ENCODE results near the gene LEO1. TPM values are rescaled to one million over a fixed set of nuclear protein-coding genes. Genes with fewer than 3 reads are reported as not detected.
A peak's percentile ranks its signal among the peaks of the same experiment; 100 is the strongest.

LEO1 gene
- total and polyA plus RNA-seq, 10 of the 15 experiments (the other 5 are each of a cell fraction or from before 2014, with no cell fraction given) = 13.6 to 50.6 (median 32.4) TPM

- no TSS peak for BruUV-seq (replicated peaks)
- SMC1A ChIA-PET (ENCODE audit: uncharacterized antibody, unreplicated experiment) = interaction anchor here (0.5 to 5.7 kb wide), 16 partner anchors 10 to 216 kb away, joined by 3 to 68 read pairs (median 4); no protein-coding TSS in a partner anchor
- Histone ChIP-seq H3K4me3 (no peak overlapping the region), H4K20me1 (ENCODE audit: control insufficient read depth, insufficient read depth) (no peaks in the 10 kb centered on the region), H3K36me3 (ENCODE audit: control insufficient read depth in 2 of 2, insufficient read depth in 2 of 2, low read length in 1 of 2) (no peaks in the 10 kb centered on the region), H3K79me2 (ENCODE audit: control insufficient read depth, insufficient read depth, low read length) (no peaks in the 10 kb centered on the region), H3K27ac (ENCODE audit: control insufficient read depth, insufficient read depth) (peak overlapping the region; percentile 99), H3K27me3 (replicated peaks in 1 of 2; ENCODE audit: control insufficient read depth in 2 of 2, insufficient read depth in 2 of 2, low read length in 1 of 2) (no peaks in the 10 kb centered on the region), H3K9me3 (replicated peaks; ENCODE audit: control insufficient read depth, insufficient read depth, low read length) (peaks cover 11% of the 10 kb centered on the region), H3K4me2 (ENCODE audit: control insufficient read depth, insufficient read depth) (no peak overlapping the region), H3K4me1 (ENCODE audit: control insufficient read depth, insufficient read depth, low read length) (peaks cover 51% of the 10 kb centered on the region), H2AFZ (ENCODE audit: control insufficient read depth, low read depth, low read length) (no peak overlapping the region), H3K9ac (ENCODE audit: control insufficient read depth, insufficient read depth, low read length) (no peak overlapping the region)
- DNase-seq (ENCODE audit: low read depth, low spot score) (no peak), FAIRE-seq (no peak), ATAC-seq (no peak)
- POLR2A ChIA-PET = interaction anchor here (0.6 to 5.0 kb wide), 3 partner anchors 15 to 103 kb away, joined by 4 to 54 read pairs (median 18); partner anchors contain the start of gene MAPK6
- in situ Hi-C loops (cut with MboI) = no loop called here
- RAD21 ChIA-PET (ENCODE audit: unreplicated experiment) = interaction anchor here (0.9 to 3.4 kb wide), 5 partner anchors 24 to 112 kb away, joined by 3 to 37 read pairs (median 3); partner anchors contain the start of gene LEO1
- WGBS (ENCODE audit: insufficient coverage, insufficient replicate concordance, low lambda C conversion rate, missing lambda C conversion rate) = 98% methylated on average over 6 of the region's 6 CpGs
- intact Hi-C loops (cut with micrococcal nuclease; ENCODE audit: unreplicated experiment) = loop anchor here (5.0 kb wide), 1 partner anchor 268 kb away; the partner anchor contains the start of gene LYSMD2
- no peak for TF ChIP-seq TCF12 (IDR thresholded peaks at IDR 0.05; ENCODE audit: low read depth, low read length)
- no peak for TF ChIP-seq FOS (IDR thresholded peaks at IDR 0.05; ENCODE audit: borderline replicate concordance, extremely low read depth, insufficient read length)
- no peak for TF ChIP-seq YY1 (IDR thresholded peaks at IDR 0.05; ENCODE audit: low read depth, low read length)
- TF ChIP-seq NR2C1 (IDR thresholded peaks at IDR 0.05) = no peak
- TF ChIP-seq RELA (IDR thresholded peaks at IDR 0.05; ENCODE audit: borderline replicate concordance, partially characterized antibody) = no peak
- no peak for TF ChIP-seq ZNF274 (IDR thresholded peaks at IDR 0.05; ENCODE audit: insufficient read depth, insufficient read length)
- CTCF ChIA-PET = interaction anchor here (0.7 to 1.3 kb wide), 5 partner anchors 15 to 204 kb away, joined by 3 to 4 read pairs (median 3); no protein-coding TSS in a partner anchor
These were observed 33.2 kb upstream of the LEO1 start for GRCh38 chr15:52004806-52005205.

- no peak for DNase-seq (ENCODE audit: low read depth, low spot score)
- FAIRE-seq = no peak
- in situ Hi-C loops (cut with MboI) (no loop called here), intact Hi-C loops (cut with micrococcal nuclease; ENCODE audit: unreplicated experiment) (no loop called here)
- Histone ChIP-seq H3K4me1 (ENCODE audit: control insufficient read depth, insufficient read depth, low read length) (peaks cover 40% of the 10 kb centered on the region), H3K9ac (ENCODE audit: control insufficient read depth, insufficient read depth, low read length) (no peak overlapping the region), H2AFZ (ENCODE audit: control insufficient read depth, low read depth, low read length) (no peak overlapping the region; the same call in 1 of the 2 replicates), H3K27me3 (replicated peaks in 1 of 2; ENCODE audit: control insufficient read depth in 2 of 2, insufficient read depth in 2 of 2, low read length in 1 of 2) (no peaks in the 10 kb centered on the region), H3K4me2 (ENCODE audit: control insufficient read depth, insufficient read depth) (no peak overlapping the region), H4K20me1 (ENCODE audit: control insufficient read depth, insufficient read depth) (no peaks in the 10 kb centered on the region), H3K27ac (ENCODE audit: control insufficient read depth, insufficient read depth) (no peak overlapping the region), H3K9me3 (replicated peaks; ENCODE audit: control insufficient read depth, insufficient read depth, low read length) (peaks cover 11% of the 10 kb centered on the region), H3K79me2 (ENCODE audit: control insufficient read depth, insufficient read depth, low read length) (no peaks in the 10 kb centered on the region), H3K36me3 (ENCODE audit: control insufficient read depth in 2 of 2, insufficient read depth in 2 of 2, low read length in 1 of 2) (no peaks in the 10 kb centered on the region), H3K4me3 (no peak overlapping the region)
- BruUV-seq (replicated peaks) = no TSS peak
- ChIA-PET RAD21 (ENCODE audit: unreplicated experiment) (interaction anchor here (0.8 to 1.0 kb wide), 3 partner anchors 22 to 113 kb away, joined by 3 to 5 read pairs (median 3); no protein-coding TSS in a partner anchor), CTCF (interaction anchor here (0.8 to 2.8 kb wide), 7 partner anchors 16 to 205 kb away, joined by 3 to 6 read pairs (median 3); no protein-coding TSS in a partner anchor), POLR2A (interaction anchor here (0.6 to 1.3 kb wide), 3 partner anchors 9 to 255 kb away, joined by 3 to 5 read pairs (median 5); no protein-coding TSS in a partner anchor), SMC1A (ENCODE audit: uncharacterized antibody, unreplicated experiment) (interaction anchor here (0.6 to 1.9 kb wide), 14 partner anchors 9 to 979 kb away, joined by 3 to 9 read pairs (median 4); no protein-coding TSS in a partner anchor)
- ATAC-seq = no peak
- 91% methylated on average over 1 of the region's 1 CpG for WGBS (ENCODE audit: insufficient coverage, insufficient replicate concordance, low lambda C conversion rate, missing lambda C conversion rate)
- no peak for TF ChIP-seq PAX8 (IDR thresholded peaks at IDR 0.05)
- TF ChIP-seq LARP7 (IDR thresholded peaks at IDR 0.05) = no peak
- no peak for TF ChIP-seq ESRRA (IDR thresholded peaks at IDR 0.05; ENCODE audit: low read length)
- no peak for TF ChIP-seq KLF5 (IDR thresholded peaks at IDR 0.05; ENCODE audit: partially characterized antibody)
- TF ChIP-seq RB1 (IDR thresholded peaks at IDR 0.05; ENCODE audit: borderline replicate concordance) = no peak
- no peak for TF ChIP-seq CREM (IDR thresholded peaks at IDR 0.05; ENCODE audit: low read depth)
- TF ChIP-seq POLR2AphosphoS5 (IDR thresholded peaks at IDR 0.05; ENCODE audit: low read length) = no peak
These were observed 32.1 kb upstream of the LEO1 start for GRCh38 chr15:52003710-52004109.
